HG03196 (cell line): ENCODE results near the gene ZDHHC11.

Experiments used
- ATAC-seq: cut with Tn5 transposase; IDR thresholded peaks from one replicate; pipeline ENCODE4 v1.9.1; 2021; ENCODE audit not compliant: unreplicated experiment

ZDHHC11 gene

GRCh38 chr5:850511-851006, at the start of gene ZDHHC11:
ZDHHC11 (minus strand) TSS chr5:850986; CDS start chr5:850602, 384 bp downstream.
- ATAC-seq: no peak

DNA sequence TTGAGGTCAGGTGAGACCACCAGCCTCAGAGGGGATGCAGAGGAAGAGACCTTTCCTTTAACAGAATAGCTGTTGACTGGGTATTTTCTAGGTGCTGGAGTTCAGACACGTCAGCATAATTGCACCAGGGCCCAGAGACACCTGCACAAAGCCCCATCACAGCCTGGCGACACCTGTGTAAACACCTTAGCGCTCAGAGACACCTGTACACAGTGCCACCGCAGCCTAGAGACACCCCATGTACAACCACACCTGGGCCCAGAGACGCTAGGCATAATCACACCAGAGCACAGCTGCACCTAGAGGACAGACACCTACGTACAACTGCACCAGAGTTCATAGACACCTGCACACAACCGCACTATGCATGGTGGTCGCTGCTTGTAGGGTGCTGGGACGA, 42.9 kb upstream of the ZDHHC11 start:
- no peak for ATAC-seq

GRCh38 chr5:893137-893506, 42.3 kb upstream of the ZDHHC11 start:
- ATAC-seq: peak; percentile 22

DNA sequence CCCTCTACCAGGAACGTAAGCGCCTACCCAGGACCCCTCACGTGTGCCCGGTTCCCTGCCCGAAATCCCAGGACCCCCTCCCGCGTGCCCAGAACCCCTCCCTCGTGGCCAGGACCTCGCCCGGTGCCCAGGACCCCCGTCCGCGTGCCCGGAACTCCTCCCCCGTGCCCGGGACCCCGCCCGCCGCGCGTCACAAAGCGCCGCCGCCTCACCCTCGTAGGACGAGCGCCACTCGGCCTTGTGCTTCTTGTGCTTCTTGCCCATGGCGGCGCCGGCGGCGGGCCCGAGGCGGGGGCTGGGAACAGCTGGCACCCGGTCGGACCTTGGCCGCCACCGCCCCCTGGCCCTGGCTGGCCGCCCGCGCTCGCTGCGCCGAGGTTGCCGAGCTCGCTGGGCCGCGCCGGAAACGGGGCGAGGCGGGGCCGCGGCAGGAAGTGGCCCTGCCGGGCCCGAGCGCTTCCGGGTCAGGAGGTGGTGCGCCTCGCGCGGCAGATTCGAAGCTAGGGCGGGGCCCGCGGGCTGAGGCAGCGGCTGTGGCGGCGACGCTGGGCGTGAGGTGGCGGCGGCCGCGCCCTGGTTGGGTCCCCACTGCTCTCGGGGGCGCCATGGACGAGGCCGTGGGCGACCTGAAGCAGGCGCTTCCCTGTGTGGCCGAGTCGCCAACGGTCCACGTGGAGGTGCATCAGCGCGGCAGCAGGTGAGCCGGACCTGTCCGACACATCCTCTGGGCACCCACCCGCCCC, 41.8 kb upstream of the ZDHHC11 start, which contains the start of the genes BRD9 and TRIP13:
Gene BRD9, minus strand, starts transcription at position 408 of the 743 bp plus-strand sequence. Its CDS starts 144 bp downstream, at position 264.
Gene TRIP13, plus strand, starts transcription at position 491 of the 743 bp plus-strand sequence. Its CDS starts 115 bp downstream, at position 606.
- peak; percentile 87 for ATAC-seq

- peak; percentile 10 for ATAC-seq
These were observed 41.1 kb upstream of the ZDHHC11 start for GRCh38 chr5:891837-892393.

- no peak for ATAC-seq
These were observed 40.5 kb upstream of the ZDHHC11 start for GRCh38 chr5:891117-891836.

DNA sequence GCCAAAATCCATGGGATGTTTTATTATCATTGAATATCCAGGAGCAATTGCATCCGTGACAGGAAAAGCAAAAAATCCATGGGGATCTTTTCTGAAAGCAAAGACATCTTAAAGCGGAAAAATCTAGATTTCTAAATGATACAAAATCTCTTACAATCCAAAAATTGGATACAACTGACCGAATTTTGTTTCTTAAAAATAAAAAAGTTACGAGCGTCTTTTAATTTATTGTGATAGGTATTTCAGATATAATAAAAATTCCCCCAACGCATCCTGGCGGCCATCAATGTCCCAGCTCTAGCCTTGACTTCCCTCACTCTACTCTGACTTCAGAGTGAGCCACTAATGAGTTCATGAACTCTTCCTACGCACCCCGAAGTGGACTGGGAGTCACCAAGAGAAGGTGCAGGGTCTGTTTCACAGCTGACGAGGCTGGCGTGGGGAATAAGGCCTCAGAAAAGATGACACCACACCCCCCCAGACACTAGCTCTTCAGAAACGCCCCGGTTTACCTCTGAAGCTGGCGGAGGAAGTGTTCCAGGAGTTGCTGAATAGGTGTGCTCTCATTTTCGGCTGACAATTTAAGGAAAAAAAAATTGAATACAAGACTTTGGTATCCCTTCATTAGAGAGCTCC, 38.4 kb upstream of the ZDHHC11 start:
- no peak for ATAC-seq

- no peak for ATAC-seq
These were observed 37.9 kb upstream of the ZDHHC11 start for GRCh38 chr5:888638-889035.

GRCh38 chr5:887947-888637, 37.3 kb upstream of the ZDHHC11 start:
- ATAC-seq: no peak

DNA sequence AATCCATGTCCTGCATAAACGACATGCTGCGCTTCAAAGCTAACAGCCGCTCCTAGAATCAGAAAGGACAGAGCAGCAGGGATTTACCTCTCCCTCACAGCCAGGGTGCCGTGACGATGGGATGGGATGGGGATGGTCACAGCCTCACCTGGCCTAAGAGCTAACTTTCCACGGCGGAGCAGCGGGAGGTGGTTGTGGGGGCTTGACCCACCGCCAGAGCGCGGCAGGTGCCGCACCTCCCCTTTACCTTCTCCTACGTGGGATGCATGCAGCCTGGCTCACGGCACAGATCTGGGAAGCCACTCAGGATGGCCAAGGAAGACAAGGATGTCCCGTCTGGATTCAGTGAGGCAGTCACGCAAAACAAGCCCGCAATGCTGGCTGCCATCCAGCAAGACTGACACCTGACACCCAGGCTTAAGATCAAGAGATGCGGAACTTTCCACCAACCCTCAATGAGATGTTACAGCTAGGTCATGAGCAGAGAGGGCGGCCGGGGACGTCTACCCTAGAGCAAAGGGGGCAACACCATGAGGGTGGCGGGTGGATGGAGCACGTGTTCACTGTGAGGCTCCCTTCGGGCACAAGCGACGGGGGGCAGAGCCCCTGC, 36.0 kb upstream of the ZDHHC11 start:
- no peak for ATAC-seq

- no peak for ATAC-seq
These were observed 35.2 kb upstream of the ZDHHC11 start for GRCh38 chr5:886036-886435.

DNA sequence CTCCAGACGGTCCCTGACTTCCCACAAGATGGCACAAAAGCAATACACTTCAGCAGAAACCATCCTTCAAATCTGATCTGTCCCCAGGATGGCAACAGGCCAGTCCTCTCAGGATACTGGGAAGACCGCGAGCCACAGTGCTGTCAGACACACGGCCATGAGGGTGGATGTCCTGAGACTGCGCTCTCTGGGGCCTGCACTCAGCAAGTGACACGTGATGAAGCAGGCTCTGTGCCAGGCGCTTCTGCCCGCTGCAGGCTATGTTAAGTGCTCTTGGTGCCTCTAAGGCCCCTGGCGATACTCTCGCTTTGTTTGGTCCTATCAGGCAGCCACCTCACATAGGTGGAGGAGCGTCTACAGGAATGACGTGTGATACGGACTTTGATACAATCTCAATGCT, 34.7 kb upstream of the ZDHHC11 start:
- no peak for ATAC-seq

GRCh38 chr5:885127-885442, 34.3 kb upstream of the ZDHHC11 start:
- ATAC-seq: no peak

DNA sequence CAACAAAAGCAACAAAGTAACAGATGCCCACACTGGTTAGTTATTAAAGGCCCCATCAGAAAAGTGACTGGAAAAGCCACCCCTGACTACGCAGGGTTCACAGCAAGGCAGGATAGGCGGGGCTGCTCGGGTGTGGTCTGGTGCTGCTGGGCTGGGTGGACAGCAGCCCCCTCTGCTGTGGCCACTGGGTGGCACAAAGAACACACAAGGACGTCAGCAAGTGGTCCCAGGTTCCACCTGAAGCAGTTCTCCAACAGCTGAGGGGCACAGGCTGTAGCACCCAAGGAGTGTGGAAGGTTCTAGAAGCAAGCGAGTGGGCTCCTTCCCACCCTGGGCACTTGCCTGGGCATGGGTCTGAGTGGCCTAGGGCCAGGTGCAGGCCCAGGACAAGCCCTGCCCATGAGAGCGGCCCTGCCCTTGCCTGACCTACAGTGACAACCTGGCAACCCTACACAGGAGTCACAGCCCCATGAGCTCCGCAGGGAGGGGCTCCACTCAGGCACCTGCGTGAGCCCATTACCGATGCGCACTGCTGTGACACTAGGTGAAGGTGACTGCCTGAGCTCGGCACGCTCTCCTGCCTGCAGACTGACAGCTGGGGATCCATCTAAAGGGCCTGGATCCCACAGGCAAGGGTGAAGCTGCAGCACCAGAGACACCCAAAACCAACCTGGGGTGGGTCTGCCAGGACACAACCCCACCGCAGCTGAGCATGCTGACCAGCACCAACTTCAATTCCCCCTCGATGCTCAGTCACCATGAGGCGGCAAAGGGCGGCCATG, 33.8 kb upstream of the ZDHHC11 start:
- ATAC-seq: no peak

DNA sequence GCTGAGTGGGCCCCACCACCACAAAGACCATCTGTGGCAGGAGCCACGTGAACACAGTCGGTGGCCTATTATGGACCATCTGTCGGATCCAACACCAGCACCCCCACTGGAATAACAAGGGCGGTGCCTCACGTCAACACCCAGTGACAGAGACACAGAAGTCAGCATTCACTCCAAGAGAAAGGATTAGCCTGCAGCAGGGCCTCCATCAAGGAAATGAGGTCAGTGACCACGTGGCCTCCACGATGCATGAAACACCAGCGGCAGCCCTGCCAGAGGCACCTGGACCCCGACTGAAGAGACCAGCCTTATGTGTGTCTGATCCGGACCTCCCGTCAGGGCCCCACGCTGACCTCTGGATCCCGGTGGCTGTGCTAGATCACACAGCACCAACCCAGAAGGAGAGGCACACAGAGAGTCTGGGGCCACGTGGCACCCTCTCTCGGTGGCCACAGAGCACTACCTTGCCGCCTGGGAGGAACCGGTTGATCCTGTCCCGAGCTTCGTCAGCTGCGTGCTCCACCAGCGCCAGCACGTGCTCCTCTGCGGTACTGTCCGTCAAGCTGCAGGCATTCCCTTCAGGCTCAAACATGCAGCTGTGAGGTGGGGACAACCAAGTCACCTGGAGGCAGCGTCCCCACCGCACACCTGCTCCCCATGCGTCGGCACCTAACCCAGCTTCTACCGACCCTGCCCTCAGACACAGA, 32.8 kb upstream of the ZDHHC11 start:
- no peak for ATAC-seq

DNA sequence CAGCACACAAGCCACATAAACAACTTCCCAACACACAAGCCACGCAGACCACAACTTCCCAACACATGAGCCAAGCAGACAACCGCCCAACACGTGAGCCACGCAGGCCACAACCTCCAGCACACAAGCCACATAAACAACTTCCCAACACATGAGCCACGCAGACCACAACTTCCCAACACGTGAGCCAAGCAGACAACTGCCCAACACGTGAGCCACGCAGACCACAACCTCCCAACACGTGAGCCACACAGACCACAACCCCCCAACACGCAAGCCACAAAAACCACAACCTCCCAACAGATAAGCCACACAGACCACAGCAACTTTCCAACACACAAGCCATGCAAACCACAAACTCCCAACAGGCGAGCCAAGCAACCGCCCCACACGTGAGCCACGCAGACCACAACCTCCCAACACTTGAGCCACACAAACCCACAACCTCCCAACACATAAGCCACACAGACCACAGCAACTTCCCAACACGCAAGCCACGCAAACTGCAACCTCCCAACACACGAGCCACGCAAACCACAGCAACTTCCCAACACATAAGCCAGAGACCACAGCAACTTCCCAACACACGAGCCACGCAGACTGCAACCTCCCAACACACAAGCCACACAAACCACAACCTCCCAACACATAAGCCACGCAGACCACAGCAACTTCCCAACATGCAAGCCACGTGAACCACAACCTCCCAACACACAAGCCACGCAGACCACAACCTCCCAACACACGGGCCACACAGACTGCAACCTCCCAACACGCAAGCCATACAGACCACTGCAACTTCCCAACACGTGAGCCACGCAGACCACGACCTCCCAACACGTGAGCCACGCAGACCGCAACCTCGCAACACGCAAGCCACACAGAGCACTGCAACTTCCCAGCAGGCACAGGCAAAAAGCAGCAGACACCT, 31.7 kb upstream of the ZDHHC11 start:
- no peak for ATAC-seq

- no peak for ATAC-seq
These were observed 30.8 kb upstream of the ZDHHC11 start for GRCh38 chr5:881551-881935.
